ENCODE data around the gene CREB3.

CREB3 gene

GRCh38 chr9:35700942-35701341 is 31.5 kb upstream of the CREB3 start:
- DNase-seq (ENCODE audit: low read depth in 3 of 3) = no peak

DNA sequence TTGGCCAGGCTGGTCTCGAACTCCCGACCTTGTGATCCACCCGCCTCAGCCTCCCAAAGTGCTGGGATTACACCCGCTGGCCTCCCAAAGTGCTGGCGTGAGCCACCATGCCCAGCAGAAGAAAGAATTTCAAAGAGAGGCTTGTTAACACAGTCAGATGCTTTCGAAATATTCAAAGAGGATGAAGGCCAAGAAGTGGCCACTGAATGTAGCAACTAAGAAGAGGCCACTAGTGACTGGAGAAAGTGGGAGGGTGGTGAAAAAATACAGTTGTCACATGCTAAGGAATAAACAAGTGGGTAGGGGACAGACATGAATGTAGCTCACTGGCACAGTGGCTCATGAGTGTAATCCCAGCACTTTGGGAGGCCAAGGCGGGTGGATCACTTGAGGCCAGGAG is 29.8 kb upstream of the CREB3 start:
- no peak for DNase-seq (ENCODE audit: low read depth in 3 of 3)

- DNase-seq (ENCODE audit: low read depth in 3 of 3) = no peak
These were observed 28.4 kb upstream of the CREB3 start for GRCh38 chr9:35703906-35704672.

- no peak for DNase-seq (ENCODE audit: low read depth in 3 of 3)
These were observed 27.1 kb upstream of the CREB3 start for GRCh38 chr9:35705372-35705771.

DNA sequence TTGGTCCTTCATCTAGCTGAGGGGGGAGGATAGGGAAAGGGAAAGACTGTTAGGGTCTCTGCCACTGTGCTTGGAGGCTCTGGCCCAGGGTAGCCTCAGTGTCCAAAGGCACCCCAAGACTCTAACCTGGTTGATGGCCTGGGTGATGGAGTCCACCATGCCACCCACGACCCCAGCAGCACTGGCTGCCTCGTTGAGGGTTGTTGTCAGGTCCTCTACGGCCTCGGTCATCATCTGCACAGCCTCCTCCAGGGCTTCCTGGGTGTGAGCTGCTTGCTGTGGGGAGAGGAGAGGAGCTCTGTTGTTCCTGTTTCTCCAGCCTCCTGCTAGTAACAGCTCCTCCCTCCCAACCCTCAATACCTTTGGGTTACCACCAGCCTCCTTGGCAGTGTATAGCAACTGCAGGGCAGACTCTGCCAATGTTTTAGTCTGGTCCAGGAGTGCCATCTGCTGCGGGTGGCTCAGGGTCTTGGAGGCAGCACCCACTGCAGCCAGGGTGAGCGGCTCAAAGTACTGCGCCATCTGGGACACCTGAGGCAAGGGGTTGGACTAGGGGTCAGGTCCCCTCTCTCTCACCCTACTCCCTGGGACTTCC is 26.5 kb upstream of the CREB3 start:
- no peak for DNase-seq (ENCODE audit: low read depth in 3 of 3)

GRCh38 chr9:35706951-35707350 is 25.5 kb upstream of the CREB3 start:
- DNase-seq (ENCODE audit: low read depth in 3 of 3) = no peak

- no peak for DNase-seq (ENCODE audit: low read depth in 3 of 3)
These were observed 24.3 kb upstream of the CREB3 start for GRCh38 chr9:35708146-35708545.

GRCh38 chr9:35710818-35711500 is 21.5 kb upstream of the CREB3 start:
- no peak for DNase-seq (ENCODE audit: low read depth in 3 of 3)

DNA sequence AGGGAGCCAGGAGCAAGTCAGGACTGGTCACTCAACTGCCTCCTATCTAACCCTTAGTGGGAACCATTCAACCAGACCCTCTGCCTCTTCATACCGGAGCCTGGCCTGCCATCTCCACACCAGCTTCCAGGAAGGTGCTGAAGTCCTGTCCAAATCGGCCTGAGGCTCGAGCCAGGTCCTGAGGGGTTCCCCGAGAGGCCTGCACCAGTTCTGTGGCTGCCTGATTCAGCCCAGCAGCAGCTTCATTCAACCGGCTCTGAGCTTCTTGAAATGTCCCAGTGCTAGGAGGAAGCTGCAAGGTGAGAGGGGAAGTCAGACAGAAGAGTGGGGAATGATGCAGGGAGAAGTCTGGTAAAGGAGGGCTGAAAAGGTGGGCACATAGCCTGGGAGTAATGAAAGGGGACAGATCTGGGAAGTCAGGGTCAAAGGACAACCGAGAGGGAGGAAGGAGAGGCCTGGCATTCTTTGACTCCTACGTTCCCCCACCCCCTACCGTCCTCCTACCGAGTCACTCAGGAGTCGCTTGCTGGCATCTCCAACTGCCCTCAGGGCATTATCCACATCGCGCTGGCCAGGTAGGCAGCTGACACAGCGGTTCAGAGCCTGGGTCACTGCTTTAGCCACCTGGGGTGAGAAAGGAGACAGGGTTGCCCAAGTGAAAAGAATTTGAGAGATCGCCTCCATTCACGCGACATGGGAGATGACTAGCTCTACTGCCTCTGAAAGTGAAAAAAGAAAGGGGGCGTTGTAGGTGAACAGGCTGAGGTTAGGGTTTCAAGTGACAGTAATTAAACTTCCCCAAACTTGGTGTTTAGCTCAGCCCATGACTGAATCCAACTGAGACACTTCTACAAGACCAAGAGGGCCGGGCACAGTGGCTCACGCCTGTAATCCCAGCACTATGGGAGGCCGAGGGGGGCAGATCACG is 20.7 kb upstream of the CREB3 start:
- DNase-seq (ENCODE audit: low read depth in 3 of 3) = no peak

- DNase-seq (ENCODE audit: low read depth in 3 of 3) = no peak
These were observed 19.6 kb upstream of the CREB3 start for GRCh38 chr9:35712762-35713400.

DNA sequence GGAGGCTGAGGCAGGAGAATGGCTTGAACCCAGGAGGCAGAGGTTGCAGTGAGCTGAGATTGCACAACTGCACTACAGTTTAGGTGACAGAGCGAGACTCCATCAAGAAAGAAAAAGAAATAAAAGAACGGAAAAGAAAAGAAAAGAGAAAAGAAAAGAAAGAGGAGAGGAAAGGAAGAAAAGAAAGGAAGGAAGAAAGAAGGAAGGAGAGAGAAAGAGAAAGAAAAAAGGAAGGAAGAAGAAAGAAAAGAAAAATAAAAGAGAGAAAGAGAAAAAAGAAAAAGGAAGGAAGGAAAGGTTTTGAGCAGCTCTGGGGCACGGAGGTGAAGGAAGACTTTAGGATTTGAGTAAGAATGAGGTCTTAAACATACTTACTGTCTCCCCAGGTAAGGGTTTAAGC is 18.9 kb upstream of the CREB3 start:
- DNase-seq (ENCODE audit: low read depth in 3 of 3) = no peak

DNA sequence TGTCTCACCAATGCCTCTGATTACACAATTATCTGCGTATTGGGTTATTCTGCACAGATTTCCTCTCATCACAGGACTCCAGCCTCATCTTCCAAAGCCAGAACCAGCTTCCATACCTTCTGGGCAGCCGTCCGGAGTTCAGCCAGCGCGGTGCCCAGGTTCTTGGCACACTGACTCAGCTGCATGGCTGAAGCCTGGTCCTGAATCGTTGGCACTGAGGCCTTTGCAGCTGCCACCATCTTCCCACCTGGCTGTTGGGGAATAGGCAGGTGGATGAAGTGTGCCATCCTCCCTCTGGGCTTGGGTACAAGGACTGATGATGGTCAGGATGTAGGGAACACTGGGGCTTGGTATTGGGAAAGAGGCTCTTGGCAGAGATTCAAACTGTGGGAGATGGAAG is 18.3 kb upstream of the CREB3 start:
- DNase-seq (ENCODE audit: low read depth in 3 of 3) = no peak

GRCh38 chr9:35714579-35715252 is 17.8 kb upstream of the CREB3 start:
- no peak for DNase-seq (ENCODE audit: low read depth in 3 of 3)

GRCh38 chr9:35716230-35716629 is 16.2 kb upstream of the CREB3 start:
- DNase-seq (ENCODE audit: low read depth in 3 of 3) = no peak

DNA sequence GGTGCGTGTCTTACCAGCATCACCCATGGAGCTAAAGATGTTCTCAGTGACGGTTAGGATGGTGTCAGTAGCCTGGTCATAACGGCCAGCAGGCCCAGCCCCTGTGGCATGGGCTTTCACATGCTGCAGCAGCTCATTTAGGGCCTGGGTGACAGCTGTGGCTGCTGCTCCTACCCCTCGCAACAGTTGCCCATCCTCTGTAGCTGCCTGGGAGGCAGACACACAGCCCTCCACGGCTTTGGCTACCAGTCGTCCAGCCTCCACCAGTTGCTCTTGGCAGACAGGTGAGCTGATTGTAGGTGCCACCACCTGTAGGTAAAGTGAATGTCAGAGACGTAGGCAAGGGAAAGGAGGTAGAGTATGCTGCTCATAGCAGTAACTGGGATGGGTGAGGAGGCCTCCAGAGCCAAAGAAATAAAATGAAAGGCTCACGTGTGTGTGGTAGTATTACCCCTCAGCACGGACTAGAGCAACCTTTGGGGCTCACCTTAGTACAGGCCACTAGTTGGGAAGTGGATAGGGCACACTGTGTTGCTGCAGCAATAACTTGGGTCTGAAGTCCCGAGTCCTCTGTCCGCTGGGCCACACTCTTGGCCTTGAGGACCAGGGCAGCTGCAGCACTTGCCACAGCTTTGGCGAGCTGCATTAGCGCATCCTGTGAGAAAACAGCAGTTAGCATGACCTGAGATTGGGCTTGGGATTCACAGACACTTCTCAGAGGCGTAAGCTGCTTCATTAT is 15.2 kb upstream of the CREB3 start:
- DNase-seq (ENCODE audit: low read depth in 3 of 3) = no peak

DNA sequence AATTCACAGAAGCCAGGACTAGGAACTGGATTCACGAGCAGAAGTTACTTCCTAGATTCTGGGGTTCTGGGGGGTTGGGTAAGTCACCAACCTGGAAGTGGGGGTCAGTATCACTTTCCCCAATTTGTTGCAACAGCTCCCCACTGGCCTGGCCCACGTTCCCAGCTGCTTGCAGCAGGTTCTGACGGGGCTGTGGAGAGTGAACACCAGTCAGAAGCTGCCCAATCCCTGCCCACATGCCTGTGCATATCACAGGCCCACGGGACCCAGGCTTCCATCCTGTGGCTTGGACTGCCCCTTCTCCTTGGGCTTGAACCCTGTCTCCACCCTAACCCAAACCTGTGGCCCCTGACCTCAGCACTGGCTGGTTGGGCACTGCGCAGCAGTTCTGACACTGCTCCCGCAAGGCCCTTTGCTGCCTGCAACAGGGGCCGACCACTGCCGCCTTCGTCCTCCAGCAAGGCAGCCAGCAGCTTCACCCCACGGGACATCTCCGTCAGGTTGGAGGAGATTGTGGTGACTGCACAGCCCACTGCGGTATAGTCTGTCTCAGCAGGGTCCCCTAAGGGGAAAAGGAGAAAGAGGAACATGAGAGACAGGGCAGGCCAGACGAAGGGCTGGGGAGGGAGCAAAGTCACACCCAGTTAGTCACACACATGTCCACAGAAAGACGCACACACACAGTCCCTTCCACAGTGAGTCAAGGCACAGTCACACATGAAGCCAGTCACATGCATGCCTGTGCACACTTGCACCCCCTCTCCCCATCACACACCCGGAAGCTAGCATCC is 13.6 kb upstream of the CREB3 start:
- no peak for DNase-seq (ENCODE audit: low read depth in 3 of 3)

DNA sequence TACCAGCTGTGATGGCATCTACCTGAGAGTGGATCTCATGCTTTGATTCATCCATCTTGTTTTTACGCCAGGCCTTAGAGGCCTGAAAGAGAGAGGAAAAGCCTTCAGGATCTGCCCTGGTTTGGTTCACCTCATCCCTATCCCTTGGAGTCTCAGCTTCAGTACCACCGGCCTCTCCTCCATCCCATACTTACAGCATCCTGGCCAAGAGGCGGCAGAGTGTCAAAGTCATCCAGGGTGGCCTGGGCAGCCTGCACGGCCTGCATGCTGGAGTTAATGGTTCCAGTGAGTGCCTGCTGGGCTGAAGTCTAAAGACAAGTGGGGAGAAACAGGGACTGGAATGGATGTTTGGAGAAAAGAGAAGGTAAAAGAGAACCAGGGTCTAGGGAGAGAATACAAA is 12.9 kb upstream of the CREB3 start:
- DNase-seq (ENCODE audit: low read depth in 3 of 3) = no peak

GRCh38 chr9:35723426-35723825 is 9.0 kb upstream of the CREB3 start:
- no peak for DNase-seq (ENCODE audit: low read depth in 3 of 3)

DNA sequence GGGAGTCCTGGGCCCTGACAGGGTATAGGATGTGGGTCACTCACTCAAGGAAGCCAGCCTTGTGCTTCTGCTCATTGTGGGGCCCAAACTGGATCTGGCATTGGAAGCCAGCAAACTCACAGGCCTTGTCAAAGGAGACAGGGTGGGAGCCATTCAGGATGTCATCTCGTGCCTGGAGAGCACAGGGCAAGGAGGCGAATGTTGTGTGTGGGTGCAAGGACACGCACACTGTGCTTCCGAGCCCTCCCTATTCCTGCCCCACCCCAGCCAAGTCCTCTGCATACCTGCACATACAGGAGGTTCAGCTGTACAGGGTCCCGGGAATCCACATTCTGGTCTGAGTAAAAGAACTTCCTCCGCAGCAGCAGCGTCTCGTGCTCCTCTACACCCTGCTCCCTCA is 8.6 kb upstream of the CREB3 start:
- DNase-seq (ENCODE audit: low read depth in 3 of 3) = no peak

All from stimulated activated CD4-positive, alpha-beta T cell treated with anti-CD3 and anti-CD28 coated beads, TNF-alpha, amount 100 ng/mL, for 48 hours (primary cell).